Measurements from ENCODE around the gene SLC38A10.

Gene SLC38A10

DNA sequence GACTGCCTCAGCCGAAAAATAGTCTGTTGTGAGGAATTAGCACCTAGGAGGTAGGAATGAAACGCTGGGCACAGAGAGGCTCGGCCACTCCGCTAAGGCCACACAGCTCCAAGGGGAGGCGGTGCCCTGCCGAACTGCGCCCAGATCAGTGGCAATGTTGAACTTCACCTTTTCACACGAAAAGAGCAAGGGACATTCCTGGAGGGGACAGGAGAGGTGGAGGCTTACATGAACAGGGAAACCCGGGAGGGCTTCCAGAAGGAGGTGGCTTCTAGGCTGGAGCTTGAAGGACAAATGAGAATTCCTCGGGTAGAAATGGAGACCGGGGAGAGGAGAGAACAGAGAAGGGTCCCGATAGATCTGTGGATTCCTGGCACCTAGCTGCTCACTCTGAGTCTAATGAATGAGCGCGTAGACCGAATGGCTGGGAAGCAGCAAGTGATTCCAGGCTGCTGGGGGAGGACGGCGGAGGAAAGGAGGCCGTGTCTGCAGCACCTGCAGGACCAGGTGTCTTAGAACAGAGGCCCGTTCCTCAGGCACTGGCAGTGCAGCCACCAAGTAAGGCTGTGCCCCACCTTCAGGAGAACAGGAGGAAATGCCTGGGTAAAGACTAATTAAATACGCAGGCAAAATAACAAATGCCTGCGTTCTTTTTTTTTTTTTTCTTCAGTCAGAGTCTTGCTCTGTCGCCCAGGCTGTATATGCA lies 722 bp upstream of the SLC38A10 start:
- FAIRE-seq = no peak

DNA sequence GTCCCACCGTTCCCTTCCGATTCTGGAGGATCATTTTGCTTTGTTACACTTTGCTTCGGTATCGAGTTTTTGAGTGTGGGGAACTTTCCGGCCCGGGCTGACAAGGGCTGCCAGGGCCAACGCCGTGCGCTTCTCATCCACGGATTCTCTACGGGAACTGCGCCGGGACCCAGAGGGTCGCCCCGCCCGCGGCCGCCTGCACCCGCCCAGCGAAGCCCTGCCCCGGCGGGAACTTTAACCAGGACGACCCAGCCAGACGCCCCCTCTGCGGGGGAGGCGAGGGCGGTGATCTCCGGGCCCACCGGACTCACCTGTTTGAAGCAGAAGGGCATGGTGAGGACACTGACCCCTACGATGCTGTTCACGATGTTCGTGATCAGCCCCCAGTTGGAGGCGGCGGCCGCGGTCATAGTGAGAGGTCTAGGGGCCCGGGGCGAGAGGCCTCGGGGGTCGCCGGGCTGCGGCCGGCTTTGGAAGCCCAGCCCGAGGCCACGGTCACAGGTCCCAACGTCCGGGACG lies 536 bp downstream of the SLC38A10 start:
- FAIRE-seq = no peak

DNA sequence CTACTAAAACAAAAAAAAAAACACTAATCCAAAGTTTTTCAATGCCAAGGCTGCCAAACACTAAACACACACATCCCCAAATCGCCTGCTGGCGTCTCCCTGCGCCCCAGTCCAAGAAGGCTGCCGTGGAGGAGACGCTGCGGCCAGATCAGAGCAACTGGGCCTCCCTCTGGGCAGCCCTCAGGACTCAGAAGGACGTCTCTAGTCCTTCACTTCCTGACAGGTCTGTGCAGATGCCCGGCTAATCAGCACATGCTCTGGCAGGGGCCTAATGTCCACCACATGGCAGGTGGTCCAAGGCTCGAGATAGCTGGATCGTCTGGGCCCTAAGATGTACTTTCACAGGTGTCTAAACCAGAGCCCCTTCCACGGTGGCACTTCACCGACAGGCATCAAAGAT lies 2.7 kb downstream of the SLC38A10 start:
- FAIRE-seq = no peak

DNA sequence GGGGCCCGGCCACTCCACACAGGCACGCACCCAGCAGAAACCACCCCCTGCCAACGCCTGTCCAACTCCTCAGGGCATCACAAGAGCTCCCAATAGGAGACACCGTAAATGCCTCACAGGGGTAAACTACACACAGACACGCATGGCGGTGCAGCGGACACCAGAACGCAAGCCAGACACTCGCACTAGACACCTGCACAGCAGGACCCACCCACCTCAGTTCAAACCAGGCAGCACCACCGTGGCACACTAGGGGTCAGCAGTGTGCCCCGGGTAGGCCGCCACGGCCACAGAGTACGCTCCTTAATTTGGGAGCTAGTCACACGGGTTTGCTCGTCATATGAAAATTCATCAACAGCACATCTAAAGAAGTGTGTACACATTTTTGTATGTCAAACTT lies 3.4 kb downstream of the SLC38A10 start:
- no peak for FAIRE-seq

DNA sequence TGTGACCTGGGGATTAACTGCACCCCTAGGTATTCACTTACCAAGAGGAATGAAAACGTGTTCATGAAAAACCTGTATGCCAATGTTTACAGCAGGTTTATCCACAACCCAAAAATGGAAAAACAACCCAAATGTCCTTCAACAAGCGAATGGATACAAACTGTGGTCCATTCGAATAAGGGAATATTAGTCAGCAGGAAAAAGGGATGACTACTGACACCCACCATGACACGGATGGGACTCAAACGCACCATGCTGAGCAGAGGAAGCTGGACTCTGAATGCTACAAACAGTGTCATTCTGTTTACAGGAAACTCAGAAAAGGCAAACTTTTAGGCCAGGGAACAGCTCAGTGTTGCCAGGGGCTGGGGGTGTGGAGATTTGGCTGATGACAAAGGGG lies 4.9 kb downstream of the SLC38A10 start:
- FAIRE-seq = no peak

DNA sequence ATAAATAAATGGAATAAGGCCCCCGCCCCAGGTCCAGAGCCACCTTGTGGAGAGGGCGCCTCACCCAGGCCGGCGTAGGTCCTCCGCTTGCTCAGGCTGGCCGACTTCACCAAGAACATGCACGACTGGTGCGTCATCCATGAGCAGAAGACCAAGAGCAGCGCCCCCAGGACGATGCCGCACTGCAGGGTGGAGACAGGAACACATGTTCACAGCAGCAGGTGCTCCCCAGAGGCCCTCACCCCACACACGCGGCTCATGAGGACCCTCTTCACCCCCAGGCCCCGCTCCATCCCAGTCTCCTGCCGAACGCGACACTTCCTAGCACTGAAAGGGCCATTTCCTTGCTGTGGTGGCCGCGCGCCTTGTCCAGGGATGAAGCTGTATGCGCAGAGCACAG lies 5.5 kb downstream of the SLC38A10 start:
- FAIRE-seq = no peak

DNA sequence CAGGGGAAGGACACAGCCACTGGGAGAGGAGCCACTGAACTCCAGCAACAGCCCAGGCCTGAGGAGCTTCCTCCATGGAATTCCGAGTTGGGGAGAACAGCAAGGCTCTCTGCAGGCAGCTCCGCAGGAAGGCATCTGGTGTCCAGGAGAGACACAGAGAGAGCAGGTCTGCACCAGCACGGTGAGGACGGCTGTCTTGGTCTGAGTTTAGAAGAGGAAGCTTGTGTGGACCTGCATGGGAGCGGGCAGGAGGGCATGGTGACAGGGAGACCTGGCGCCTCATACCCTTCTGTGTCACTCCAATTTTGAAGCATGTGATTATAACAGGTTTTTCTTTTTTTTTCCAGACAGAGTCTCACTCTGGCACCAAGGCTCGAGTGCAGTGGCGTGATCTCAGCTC lies 6.4 kb downstream of the SLC38A10 start:
- no peak for FAIRE-seq

DNA sequence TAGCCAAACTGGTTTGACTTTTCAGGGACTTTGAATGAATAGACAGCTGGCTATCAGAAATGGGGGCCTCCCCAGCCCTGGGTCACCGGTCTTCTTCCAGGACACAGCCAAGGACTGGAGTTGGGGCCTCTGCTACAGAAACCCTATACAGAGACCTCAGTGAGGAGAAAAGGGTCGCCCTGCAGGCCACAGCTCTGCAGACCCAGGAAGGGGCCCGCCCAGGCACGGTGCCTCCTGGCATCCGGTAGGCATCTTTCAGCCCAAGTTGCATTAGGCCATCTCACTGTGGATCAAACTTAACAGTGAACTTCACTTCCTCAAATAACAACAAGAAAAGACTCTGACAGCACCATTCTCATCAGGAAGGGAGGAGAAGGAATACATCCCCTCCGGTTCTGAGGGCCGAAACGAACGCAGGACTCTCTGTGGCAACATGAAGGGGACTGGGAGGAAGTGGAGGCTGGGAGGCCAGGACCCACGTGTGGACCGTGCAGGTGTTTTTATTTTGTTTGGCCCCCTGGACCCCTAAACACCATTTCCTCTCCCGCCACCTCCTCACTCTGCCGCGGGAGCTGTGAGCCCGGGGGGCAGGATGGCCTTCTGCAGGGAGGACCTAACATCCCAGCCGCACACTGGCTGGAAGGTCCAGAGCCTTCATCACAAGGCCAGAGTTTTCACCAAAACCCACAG lies 7.2 kb downstream of the SLC38A10 start:
- no peak for FAIRE-seq

DNA sequence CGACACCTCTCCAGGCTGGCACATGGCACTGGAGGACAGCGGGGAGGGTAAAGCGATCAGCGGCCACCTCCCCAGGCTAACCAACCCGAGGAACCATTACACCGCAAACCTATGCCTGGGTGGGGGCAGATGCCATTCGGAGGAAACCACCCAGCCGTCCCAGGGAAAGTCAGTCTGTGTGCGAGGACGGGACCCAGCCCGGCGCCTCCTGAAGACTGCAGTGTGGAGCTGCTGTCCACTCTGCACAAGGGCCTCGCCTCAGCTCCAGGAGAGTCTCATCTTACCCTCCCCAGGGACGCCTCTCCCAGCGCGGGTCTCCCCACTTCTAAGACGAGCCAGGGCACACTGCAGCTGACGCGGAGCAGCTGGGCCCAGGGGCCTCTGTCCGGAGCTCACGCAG lies 8.0 kb downstream of the SLC38A10 start:
- FAIRE-seq = no peak

DNA sequence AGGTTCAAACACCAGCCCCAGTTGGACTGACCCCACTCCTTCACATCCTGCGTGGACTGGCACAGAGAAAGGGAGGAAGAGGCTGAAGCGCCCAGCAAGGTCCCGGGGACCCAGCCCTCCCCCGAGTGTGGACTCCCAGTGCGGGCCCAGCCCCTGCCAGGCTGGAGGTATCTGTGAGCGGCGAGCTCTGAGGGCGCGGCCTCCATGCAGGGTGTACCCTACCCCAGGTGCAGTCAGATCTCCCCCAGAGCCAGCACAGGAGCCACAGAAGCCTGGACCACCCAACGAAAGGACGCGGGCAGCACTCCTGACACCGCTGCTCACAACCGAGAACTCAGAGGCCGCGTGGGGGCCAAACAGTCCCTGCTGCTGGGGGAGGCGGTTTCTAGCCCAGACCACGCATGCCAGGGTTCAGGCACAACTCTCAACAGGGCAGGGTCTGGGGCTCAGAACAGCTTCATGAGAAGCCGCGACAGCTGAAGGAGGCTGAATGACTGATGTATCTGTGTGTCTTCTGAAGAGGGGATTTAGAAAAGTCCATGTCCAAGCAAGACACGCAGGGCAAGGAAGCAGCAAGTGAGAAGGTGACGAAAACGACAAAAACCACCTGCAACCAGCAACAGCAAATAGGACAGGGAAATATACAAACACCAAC lies 8.5 kb downstream of the SLC38A10 start:
- FAIRE-seq = no peak

DNA sequence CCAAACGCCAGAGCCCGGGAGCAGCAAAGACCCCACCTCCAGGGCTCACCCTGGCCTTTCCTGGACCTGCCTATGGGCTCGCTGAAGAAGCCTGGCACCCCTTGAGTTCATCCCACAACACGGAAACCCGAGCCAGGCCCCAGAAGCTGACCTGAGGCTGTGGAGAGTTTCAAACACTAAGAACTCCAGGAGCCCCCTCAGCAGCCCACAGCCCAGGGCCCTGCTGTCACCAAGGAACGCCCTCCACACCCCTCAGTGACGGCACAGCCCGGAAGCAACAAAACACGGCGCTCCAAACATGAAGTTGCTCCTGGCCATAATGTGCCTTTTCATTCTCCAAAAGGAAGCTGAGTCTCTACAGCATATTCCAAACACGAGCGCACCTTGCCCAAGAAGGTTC lies 9.2 kb downstream of the SLC38A10 start:
- no peak for FAIRE-seq

DNA sequence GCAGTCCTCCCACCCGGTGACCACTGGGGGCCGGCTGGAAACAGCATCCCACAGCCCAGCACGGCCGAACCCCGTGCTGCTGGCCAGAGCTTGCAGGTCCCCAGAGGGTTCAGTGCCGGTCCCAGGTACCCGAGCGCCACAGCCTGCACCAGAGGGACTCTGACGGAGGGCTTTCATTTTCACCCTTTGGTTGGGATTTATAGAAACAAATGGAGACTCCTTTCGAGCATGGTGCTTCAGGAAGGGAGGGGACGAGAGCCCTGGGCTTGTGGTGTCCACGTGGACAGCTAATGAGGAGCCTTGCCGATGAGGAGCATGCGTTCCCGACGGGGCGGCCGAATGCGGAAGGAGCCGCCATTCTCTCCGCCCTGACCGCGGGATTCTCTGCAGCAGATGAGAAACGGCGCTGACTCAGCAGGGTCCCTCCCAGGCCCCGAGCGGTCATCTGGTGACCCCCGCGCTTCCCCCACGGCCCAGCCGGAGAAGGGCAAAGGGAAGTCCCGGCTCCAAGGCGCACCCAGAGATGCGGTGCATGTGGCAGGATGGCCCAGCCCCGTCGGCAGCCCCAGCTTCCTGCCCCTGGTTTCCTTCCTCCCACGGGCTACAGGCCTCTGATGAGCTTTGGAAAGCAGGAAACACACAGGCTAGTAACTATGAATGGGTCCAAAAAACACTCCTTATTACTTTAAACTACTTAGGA lies 9.8 kb downstream of the SLC38A10 start:
- no peak for FAIRE-seq

DNA sequence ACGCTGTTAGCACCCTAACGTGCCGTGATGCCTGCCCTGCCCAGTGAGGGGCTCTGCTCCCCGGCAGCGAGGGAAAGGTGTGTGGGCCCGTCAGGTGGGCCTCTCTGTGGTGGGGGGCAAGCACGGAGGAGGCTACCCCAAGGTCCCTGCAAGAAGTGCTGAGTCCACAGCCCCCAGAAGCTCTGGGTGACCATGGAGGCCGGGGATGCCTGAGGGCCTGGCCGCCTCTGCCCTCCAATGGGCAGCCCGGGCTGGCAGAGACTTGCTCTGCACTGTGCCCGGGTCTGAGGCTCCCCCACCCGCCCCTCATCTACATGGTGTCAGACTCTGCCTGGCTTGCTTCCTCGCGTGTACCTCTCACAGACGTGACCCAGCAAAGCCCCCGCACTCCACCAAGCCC lies 12.2 kb downstream of the SLC38A10 start:
- no peak for FAIRE-seq

DNA sequence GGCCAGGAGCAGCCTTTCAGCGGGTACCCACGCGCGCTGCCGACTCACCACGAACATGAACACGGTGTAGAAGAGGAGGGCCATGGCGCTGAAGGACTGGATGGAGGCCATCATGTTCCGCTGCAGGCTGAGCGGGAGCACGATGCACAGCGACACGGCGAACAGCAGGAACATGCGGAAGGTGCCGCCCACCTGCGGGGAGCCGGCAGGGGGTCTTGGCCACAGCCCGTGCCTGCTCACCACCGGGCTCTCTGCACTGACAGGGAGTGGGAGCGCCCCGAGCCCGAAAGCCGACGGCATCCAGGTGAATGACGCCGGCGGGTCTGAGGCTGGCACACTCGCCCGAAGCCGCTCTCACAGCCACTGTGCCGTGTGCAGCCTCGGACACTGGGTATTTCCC lies 13.0 kb downstream of the SLC38A10 start:
- FAIRE-seq = no peak

DNA sequence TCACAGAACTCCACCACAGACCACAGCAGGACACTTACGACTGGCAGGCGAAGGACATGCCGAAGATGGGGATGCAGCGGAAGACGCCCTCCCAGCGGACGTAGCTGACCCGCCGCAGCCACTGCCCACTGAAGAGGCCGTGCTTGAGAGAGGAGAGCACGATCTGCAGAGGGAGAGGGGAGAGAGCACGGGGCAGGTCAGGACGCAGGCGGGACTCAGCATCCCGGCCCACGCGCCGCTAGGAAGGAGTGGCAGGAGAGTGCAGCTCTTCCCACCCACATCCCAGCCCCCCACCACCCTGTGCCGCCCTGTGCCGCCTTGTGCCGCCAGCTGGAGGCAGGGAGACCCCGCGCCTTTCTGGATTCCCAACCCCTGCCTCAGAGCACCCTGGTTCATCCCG lies 14.5 kb downstream of the SLC38A10 start:
- FAIRE-seq = no peak

DNA sequence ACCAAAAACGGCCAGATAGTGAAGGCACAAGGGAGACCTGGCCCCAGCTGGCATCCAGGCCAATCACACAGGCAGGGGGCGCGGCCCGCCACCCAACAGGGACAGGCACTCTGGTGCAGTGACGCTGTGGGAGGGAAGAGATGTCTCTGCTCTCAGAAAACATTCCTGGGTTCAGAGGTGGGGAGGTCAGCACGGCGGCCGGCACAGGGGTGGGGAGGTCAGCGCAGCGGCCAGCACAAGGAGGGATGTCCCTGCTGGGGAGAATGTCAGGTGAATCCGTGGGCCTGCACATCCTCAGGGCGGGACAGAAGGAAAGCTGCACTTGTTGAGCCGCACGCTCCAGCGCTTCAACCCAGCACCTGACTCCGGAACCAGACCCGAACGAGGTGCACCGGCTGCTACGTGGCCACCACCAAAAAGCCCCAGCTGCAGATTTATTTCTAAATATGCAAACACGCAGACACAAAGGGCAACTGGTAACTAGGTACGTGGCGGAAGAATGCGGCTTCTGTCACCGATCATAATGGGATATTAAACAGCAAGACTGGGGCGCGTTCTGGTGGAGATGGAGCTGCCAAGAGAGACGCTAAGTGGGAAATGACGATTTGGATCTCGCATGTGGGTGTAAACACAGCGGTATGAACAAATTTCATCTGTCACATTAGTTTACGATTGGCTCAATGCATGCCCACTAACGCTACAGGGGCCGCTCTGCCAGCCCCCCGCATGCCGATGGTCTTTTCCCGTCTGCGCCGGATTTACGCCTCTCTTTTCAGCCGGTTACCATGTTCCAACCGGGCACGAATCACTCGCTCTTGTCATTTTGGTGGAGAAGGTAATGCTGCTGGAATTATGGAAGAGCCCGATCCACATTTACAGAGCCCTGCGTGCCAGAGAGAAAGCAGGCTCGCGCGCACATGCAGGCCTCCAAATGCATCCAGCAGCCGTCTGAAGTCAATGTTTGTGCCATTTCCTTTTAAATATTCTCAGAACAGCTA lies 15.5 kb downstream of the SLC38A10 start:
- no peak for FAIRE-seq

DNA sequence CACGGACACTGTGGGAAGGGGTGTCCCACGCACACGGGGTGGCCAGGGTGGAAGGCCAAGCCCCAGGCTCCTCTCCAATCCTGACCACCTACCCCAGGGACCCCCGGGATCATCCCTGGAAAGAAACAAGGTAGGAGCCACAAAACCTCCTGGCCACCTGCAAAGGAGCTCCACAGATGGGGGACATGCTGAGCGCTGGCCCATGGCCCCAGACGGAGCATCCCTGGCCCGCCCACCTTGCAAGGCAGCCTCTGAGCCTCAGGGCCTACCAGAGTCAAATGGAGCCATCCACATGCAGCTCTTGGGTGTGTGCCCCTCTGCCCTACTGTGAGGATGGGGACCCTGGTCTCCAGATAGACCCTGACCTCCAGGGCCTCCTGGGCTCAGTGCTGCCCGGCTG lies 16.3 kb downstream of the SLC38A10 start:
- no peak for FAIRE-seq

DNA sequence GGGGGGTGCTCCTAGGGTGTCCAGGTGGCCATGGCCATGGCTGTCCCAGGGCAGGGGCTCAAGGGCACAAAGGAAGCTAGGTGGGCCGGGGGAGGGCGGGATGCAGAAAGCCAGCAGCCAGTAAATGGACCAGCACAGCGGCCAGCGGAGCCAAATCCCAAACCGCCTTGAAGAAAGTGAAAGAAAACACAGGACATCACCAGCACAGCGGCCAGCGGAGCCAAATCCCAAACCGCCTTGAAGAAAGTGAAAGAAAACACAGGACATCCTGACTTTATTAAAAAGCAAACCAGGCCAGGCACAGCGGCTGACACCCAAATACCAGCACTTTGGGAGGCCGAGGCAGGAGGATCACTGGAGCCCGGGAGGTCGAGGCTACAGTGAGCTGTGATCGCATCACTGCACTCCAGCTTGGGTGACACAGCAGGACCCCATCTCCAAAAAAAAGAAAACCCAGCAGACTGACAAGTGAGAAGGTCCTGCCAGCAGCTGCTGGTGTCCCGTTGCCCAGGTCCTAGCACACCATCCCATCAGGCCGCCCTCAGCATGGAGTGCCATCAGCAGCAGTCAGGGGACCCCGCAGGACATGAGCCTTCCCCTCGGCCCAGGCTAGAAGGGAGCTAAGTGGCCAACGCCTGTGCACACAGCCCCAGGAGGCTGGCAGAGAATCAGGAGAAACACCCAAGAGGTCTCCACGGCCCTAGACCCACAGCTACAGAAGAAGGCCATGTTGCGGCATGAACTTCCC lies 17.0 kb downstream of the SLC38A10 start:
- FAIRE-seq = no peak

DNA sequence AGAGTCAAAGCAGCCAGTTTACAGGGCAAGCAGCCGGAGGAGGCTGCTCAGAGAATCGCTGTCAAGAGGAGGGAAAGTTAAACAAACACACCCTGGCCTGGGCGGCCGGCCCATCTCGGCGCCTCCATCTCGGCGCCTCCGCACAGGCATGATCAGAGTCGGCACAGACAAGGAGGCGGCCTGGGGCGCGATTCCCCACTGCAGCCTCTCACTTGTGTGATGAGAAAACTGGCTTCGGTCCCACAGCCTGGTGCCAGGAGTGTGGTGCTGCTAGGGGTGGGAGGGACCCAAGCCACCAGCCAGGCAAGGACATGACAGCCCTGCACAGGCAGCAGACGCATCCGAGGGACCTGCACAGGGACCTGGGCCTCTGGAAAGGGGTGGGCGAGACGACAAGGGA lies 17.7 kb downstream of the SLC38A10 start:
- FAIRE-seq = no peak

DNA sequence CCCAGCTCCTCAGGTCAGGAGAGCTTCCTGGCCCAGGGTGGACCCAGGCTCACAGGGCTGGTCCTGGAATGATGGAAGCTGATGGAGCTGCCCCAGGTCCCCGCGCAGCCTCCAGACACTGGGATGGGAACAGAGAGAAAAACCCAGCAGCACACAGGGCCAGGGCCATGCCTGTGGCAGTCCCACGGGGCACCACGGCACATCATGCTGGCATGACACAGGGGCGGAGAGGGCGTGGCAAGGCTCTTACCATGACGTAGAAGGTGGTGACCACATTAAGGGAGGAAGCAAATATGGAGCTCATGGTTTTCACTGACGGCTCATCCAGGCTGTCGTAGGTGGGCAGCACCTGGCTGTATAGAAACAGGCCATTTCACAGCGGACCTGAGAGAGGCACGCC lies 18.3 kb downstream of the SLC38A10 start:
- FAIRE-seq = no peak

DNA sequence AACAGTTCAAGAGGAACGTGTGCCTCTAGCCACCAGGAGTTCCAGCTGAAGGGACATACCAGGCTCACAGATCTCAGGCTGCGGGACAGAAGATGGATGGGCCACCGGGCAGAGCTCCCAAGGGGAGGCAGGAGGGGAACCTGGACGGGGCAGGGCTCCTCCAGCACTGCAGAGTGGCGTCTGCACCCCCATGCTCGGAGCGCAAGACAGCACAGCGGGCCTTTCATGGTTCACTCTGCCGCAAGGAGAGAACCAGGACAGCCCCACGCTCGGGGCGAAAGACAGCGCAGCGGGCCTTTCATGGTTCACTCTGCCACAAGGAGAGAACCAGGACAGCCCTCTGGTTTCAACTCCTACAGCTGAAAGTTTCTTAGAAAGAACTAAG lies 20.6 kb downstream of the SLC38A10 start:
- FAIRE-seq = no peak
